HCT116 (cell line): Measurements from ENCODE around the gene CFAP57. TPM values are rescaled to one million over a fixed set of nuclear protein-coding genes. Genes with fewer than 3 reads are reported as not detected.

Experiments
- ATAC-seq: fragments of 200-7000 bp; cut with Tn5 transposase; 2 replicates; pipeline ENCODE4 v1.9.1; 2020; ENCODE audit warnings: mild to moderate bottlenecking, moderate library complexity
- BruUV-seq: library from RNA; stranded (reverse); fragments of 400-500 nt; replicated peaks from 2 replicates; lab custom pipeline; 2021; lab: Mats Ljungman, UMichigan
- CTCF ChIA-PET: fragments of 300-600 bp; sonication (Branson Sonifier 250); formaldehyde crosslinking; loops from one replicate; lab custom pipeline; 2021; ENCODE audit warnings: antibody characterized with exemption; lab: Charles Lee
- POLR2A ChIA-PET: fragments of 300-600, 350-600 bp; sonication (Branson Sonifier 250); formaldehyde crosslinking; loops from one replicate; lab custom pipeline; 2021; ENCODE audit warnings: antibody characterized with exemption; lab: Charles Lee
- RAD21 ChIA-PET, 2 experiments: fragments of 300-600 bp; sonication (Branson Sonifier 250); formaldehyde crosslinking; loops; one replicate each; lab custom pipeline; 2023; ENCODE audit warnings: low total read pairs in 2 of 2; ENCODE audit not compliant: uncharacterized antibody in 2 of 2, unreplicated experiment in 2 of 2, low non-redundant PET in 1 of 2; lab: Charles Lee
- DNase-seq: peaks from one replicate; pipeline ENCODE4 v3.0.0-alpha.2; 2010; ENCODE audit warnings: low read depth, low spot score
- H2AFZ ChIP-seq: fragments of 200-600 bp; shearing (Covaris generic), sonication (generic); 2 replicates; pipeline ENCODE4 v1.6.1; 2017; ENCODE audit warnings: low read depth, mixed run types, mixed read lengths, antibody characterized with exemption, low read length; ENCODE audit not compliant: poor library complexity, severe bottlenecking
- H3K27ac ChIP-seq: 2 replicates; pipeline ENCODE4 v1.5.1; 2012; ENCODE audit warnings: low read depth, low read length
- H3K27me3 ChIP-seq: fragments of 200-600 bp; sonication (generic); 2 replicates; pipeline ENCODE4 v1.6.1; 2016; ENCODE audit warnings: mixed run types, low read length, mixed read lengths; ENCODE audit not compliant: insufficient read depth
- H3K36me3 ChIP-seq, 2 experiments: fragments of 200-500 bp in 1 of 2; fragments of 200-600 bp in 1 of 2; sonication (Bioruptor generic) in 1 of 2; sonication (generic) in 1 of 2; 2 replicates each; pipeline versions ENCODE4 v1.5.1 to v1.6.1; 2014 to 2016; ENCODE audit warnings: low read length in 2 of 2, inconsistent platforms in 1 of 2, mixed read lengths in 1 of 2, mixed run types in 1 of 2; ENCODE audit not compliant: insufficient read depth in 2 of 2, control insufficient read depth in 1 of 2
- H3K4me1 ChIP-seq, 2 experiments: fragments of 200-600 bp in 1 of 2; sonication (generic) in 1 of 2; 2 replicates each; pipeline versions ENCODE4 v1.5.1 to v1.6.1; 2012 to 2017; ENCODE audit warnings: low read length in 2 of 2, inconsistent platforms in 1 of 2, mild to moderate bottlenecking in 1 of 2, mixed read lengths in 1 of 2, mixed run types in 1 of 2, moderate library complexity in 1 of 2; ENCODE audit not compliant: insufficient read depth in 2 of 2, control insufficient read depth in 1 of 2
- H3K4me2 ChIP-seq: fragments of 200-600 bp; sonication (generic); 2 replicates; pipeline ENCODE4 v1.6.1; 2017; ENCODE audit warnings: mixed run types, low read length, mixed read lengths
- H3K4me3 ChIP-seq, 2 experiments: fragments of 200-600 bp in 1 of 2; sonication (generic) in 1 of 2; replicated peaks in 1 of 2; 2 replicates each; pipeline ENCODE4 v1.5.1; 2011 to 2016; ENCODE audit warnings: low read length in 2 of 2, control low read depth in 1 of 2, low read depth in 1 of 2, mild to moderate bottlenecking in 1 of 2, mixed read lengths in 1 of 2, mixed run types in 1 of 2
- H3K79me2 ChIP-seq: fragments of 200-600 bp; sonication (generic); 2 replicates; pipeline ENCODE4 v1.6.1; 2017; ENCODE audit warnings: mild to moderate bottlenecking, mixed run types, low read length, moderate library complexity, mixed read lengths; ENCODE audit not compliant: insufficient read depth
- H3K9ac ChIP-seq: fragments of 200-600 bp; sonication (generic); 2 replicates; pipeline ENCODE4 v1.6.1; 2016; ENCODE audit warnings: low read length, mixed read lengths
- H3K9me2 ChIP-seq: fragments of 200-600 bp; sonication (generic), shearing (Covaris generic); 2 replicates; pipeline ENCODE4 v1.6.1; 2017; ENCODE audit warnings: mixed run types, mild to moderate bottlenecking, moderate library complexity; ENCODE audit not compliant: insufficient read depth
- H3K9me3 ChIP-seq, 2 experiments: fragments of 200-500 bp in 1 of 2; fragments of 200-600 bp in 1 of 2; sonication (Bioruptor generic) in 1 of 2; sonication (generic) in 1 of 2; 2 replicates each; pipeline ENCODE4 v1.6.1; 2014 to 2017; ENCODE audit warnings: low read length in 2 of 2, mixed read lengths in 2 of 2, inconsistent platforms in 1 of 2, low read depth in 1 of 2, mild to moderate bottlenecking in 1 of 2, mixed run types in 1 of 2, moderate library complexity in 1 of 2; ENCODE audit not compliant: control insufficient read depth in 1 of 2, insufficient read depth in 1 of 2
- H4K20me1 ChIP-seq: fragments of 200-600 bp; sonication (generic), shearing (Covaris generic); 2 replicates; pipeline ENCODE4 v1.6.1; 2017; ENCODE audit warnings: mixed run types, mild to moderate bottlenecking, moderate library complexity; ENCODE audit not compliant: insufficient read depth
- ATF3 ChIP-seq: IDR thresholded peaks from 2 replicates; pipeline ENCODE4 v1.6.1; 2012
- CEBPB ChIP-seq: IDR thresholded peaks from 2 replicates; pipeline ENCODE4 v1.6.1; 2012; ENCODE audit warnings: low read depth
- CTCF ChIP-seq, 3 experiments: fragments of 200-600 bp in 1 of 3; sonication (generic) in 1 of 3; IDR thresholded peaks in 2 of 3; conservative IDR thresholded peaks in 1 of 3; 2 replicates each; pipeline ENCODE4 v1.5.1; 2012 to 2017; ENCODE audit warnings: low read depth in 2 of 3, low read length in 2 of 3, antibody characterized with exemption in 1 of 3, borderline replicate concordance in 1 of 3, control low read depth in 1 of 3, mild to moderate bottlenecking in 1 of 3, mixed read lengths in 1 of 3, mixed run types in 1 of 3, moderate library complexity in 1 of 3; ENCODE audit not compliant: insufficient read depth in 1 of 3
- EGR1 ChIP-seq: IDR thresholded peaks from 2 replicates; pipeline ENCODE4 v1.6.1; 2012; ENCODE audit warnings: low read depth
- ELF1 ChIP-seq: IDR thresholded peaks from 2 replicates; pipeline ENCODE4 v1.6.1; 2012; ENCODE audit warnings: low read depth, borderline replicate concordance
- EZH2phosphoT487 ChIP-seq: fragments of 200-600 bp; IDR thresholded peaks from 2 replicates; pipeline ENCODE4 v1.6.1; 2018; ENCODE audit warnings: antibody characterized with exemption, borderline replicate concordance
- FOSL1 ChIP-seq: IDR thresholded peaks from 2 replicates; pipeline ENCODE4 v1.6.1; 2012; ENCODE audit warnings: low read depth
- JUND ChIP-seq: IDR thresholded peaks from 2 replicates; pipeline ENCODE4 v1.6.1; 2012
- POLR2A ChIP-seq: IDR thresholded peaks from 2 replicates; pipeline ENCODE4 v1.7.0; 2011; ENCODE audit warnings: borderline replicate concordance; ENCODE audit not compliant: insufficient read depth, insufficient read length; ENCODE audit errors: extremely low read depth
- POLR2AphosphoS5 ChIP-seq: IDR thresholded peaks from 2 replicates; pipeline ENCODE4 v1.6.1; 2011; ENCODE audit warnings: mild to moderate bottlenecking, low read depth, low read length, moderate library complexity
- RAD21 ChIP-seq: IDR thresholded peaks from 2 replicates; pipeline ENCODE4 v1.6.1; 2012; ENCODE audit warnings: low read depth, mild to moderate bottlenecking
- SIN3A ChIP-seq: IDR thresholded peaks from 2 replicates; pipeline ENCODE4 v1.6.1; 2012; ENCODE audit warnings: low read depth
- SP1 ChIP-seq: IDR thresholded peaks from 2 replicates; pipeline ENCODE4 v1.6.1; 2012; ENCODE audit warnings: low read depth
- SRF ChIP-seq: IDR thresholded peaks from 2 replicates; pipeline ENCODE4 v1.6.1; 2012; ENCODE audit warnings: low read depth
- TCF7L2 ChIP-seq: IDR thresholded peaks from 2 replicates; pipeline ENCODE4 v1.7.0; 2011; ENCODE audit warnings: borderline replicate concordance, inconsistent platforms; ENCODE audit not compliant: insufficient read depth, insufficient read length; ENCODE audit errors: extremely low read depth
- ZBTB33 ChIP-seq: IDR thresholded peaks from 2 replicates; pipeline ENCODE4 v1.6.1; 2011; ENCODE audit warnings: mild to moderate bottlenecking, low read length, moderate library complexity; ENCODE audit not compliant: insufficient replicate concordance; ENCODE audit errors: extremely low read depth
- ZFX ChIP-seq: fragments of 450-650 bp; IDR thresholded peaks from 2 replicates; pipeline ENCODE4 v1.6.1; 2017
- ZNF274 ChIP-seq: fragments of 200-500 bp; sonication (Bioruptor generic); IDR thresholded peaks from 2 replicates; pipeline ENCODE4 v1.6.1; 2014; ENCODE audit warnings: mild to moderate bottlenecking, low read depth, low read length, inconsistent platforms
- intact Hi-C: fragments of 100-400 bp; cut with micrococcal nuclease; formaldehyde crosslinking; loops from 2 replicates; pipeline ENCODE4 v1.10.0; 2022
- total RNA-seq: library from RNA; stranded (reverse); gene quantifications from one replicate; pipeline ENCODE4 v1.2.1, GENCODE V29; 2021; ENCODE audit not compliant: unreplicated experiment

Gene CFAP57
- total RNA-seq, 1 experiment from 2014 or later: 0.49 TPM

GRCh38 chr1:43294761-43295160 lies 122.6 kb downstream of the CFAP57 start:
- peaks cover 8 to 16% of the 10 kb centered on the region in 2 experiments; a peak in 3 of 4 replicates for H3K4me1 ChIP-seq
- DNase-seq: no peak
- H3K4me3 ChIP-seq: no peak overlapping the region
- BruUV-seq: no TSS peak
- no peak overlapping the region for H3K27ac ChIP-seq
- H3K9me2 ChIP-seq: no peaks in the 10 kb centered on the region
- ChIA-PET POLR2A (interaction anchor here (0.9 to 2.0 kb wide), 2 partner anchors 9 to 64 kb away, joined by 5 to 12 read pairs; partner anchors contain the start of gene C1orf210), RAD21 (no interaction called here), CTCF (interaction anchor here (1.1 to 1.9 kb wide), 2 partner anchors 9 kb away, joined by 3 to 11 read pairs; partner anchors contain the start of gene C1orf210)
- no peak overlapping the region for H3K9ac ChIP-seq
- H3K36me3 ChIP-seq: no peaks in the 10 kb centered on the region
- no peaks in the 10 kb centered on the region for H3K27me3 ChIP-seq
- peak overlapping the region; percentile 28 for H3K4me2 ChIP-seq
- no peaks in the 10 kb centered on the region for H3K79me2 ChIP-seq
- TF ChIP-seq POLR2A: no peak
- no peak for TF ChIP-seq RAD21
- TF ChIP-seq ELF1: no peak
- no peak for TF ChIP-seq ATF3
- TF ChIP-seq CEBPB: no peak
- no peak for TF ChIP-seq FOSL1
- H2AFZ ChIP-seq: no peak overlapping the region
- no peak for ATAC-seq
- H3K9me3 ChIP-seq: no peaks in the 10 kb centered on the region
- H4K20me1 ChIP-seq: no peaks in the 10 kb centered on the region
- intact Hi-C loops: no loop called here

- ChIA-PET POLR2A (no interaction called here), CTCF (no interaction called here), RAD21 (no interaction called here)
- ATAC-seq (no peak), DNase-seq (no peak)
- no peak overlapping the region for H3K9ac ChIP-seq
- no TSS peak for BruUV-seq
- no peaks in the 10 kb centered on the region for H3K9me2 ChIP-seq
- no peaks in the 10 kb centered on the region for H3K27me3 ChIP-seq
- H4K20me1 ChIP-seq: no peaks in the 10 kb centered on the region
- no peak overlapping the region for H3K4me3 ChIP-seq
- H3K79me2 ChIP-seq: no peaks in the 10 kb centered on the region
- intact Hi-C loops: no loop called here
- no peak overlapping the region for H2AFZ ChIP-seq
- H3K4me1 ChIP-seq: peaks cover 8 to 16% of the 10 kb centered on the region in 2 experiments; a peak in 3 of 4 replicates
- no peak overlapping the region for H3K4me2 ChIP-seq
- H3K27ac ChIP-seq: no peak overlapping the region
- no peaks in the 10 kb centered on the region for H3K36me3 ChIP-seq
- H3K9me3 ChIP-seq: no peaks in the 10 kb centered on the region
- TF ChIP-seq FOSL1: no peak
- no peak for TF ChIP-seq CTCF (IDR thresholded peaks at IDR 0.05 in 2 of 3, conservative IDR thresholded peaks at IDR 0.05 in 1 of 3; ENCODE audit: borderline replicate concordance in 1 of 3, insufficient read depth in 1 of 3, low read depth in 2 of 3, low read length in 2 of 3)
- TF ChIP-seq SP1: no peak
- no peak for TF ChIP-seq JUND
- no peak for TF ChIP-seq ZNF274
- TF ChIP-seq EZH2phosphoT487: no peak
- TF ChIP-seq SIN3A: no peak
- TF ChIP-seq POLR2AphosphoS5: no peak
- no peak for TF ChIP-seq CEBPB
- TF ChIP-seq ATF3: no peak
- no peak for TF ChIP-seq EGR1
- no peak for TF ChIP-seq SRF
- no peak for TF ChIP-seq ZFX
- TF ChIP-seq ZBTB33: no peak
- no peak for TF ChIP-seq TCF7L2
These were observed 124.1 kb downstream of the CFAP57 start for GRCh38 chr1:43296207-43296606.
